Thoracic aorta (tissue), 2 donors: Measurements from ENCODE around the gene SPATA32. TPM values are rescaled to one million over a fixed set of nuclear protein-coding genes. Genes with fewer than 3 reads are reported as not detected.

ENCODE experiments used
- ATAC-seq: fragments of 150-250 bp; one replicate; pipeline ENCODE4 v1.8.0; 2017; ENCODE audit warnings: low read depth; ENCODE audit not compliant: insufficient number of reproducible peaks, low FRiP score
- DNase-seq: peaks from one replicate; pipeline ENCODE4 v3.0.0-alpha.2; 2020; ENCODE audit warnings: low spot score
- H3K27ac ChIP-seq, 2 donors: fragments of 200-600 bp; sonication (generic); 1 replicate in 1 of 2; 2 replicates in 1 of 2; pipeline ENCODE4 v1.5.1; 2016; ENCODE audit warnings: mild to moderate bottlenecking in 2 of 2, moderate library complexity in 2 of 2
- H3K27me3 ChIP-seq: fragments of 200-600 bp; sonication (generic); replicated peaks from 2 replicates; pipeline ENCODE4 v1.6.0; 2016; ENCODE audit warnings: mild to moderate bottlenecking; ENCODE audit not compliant: insufficient read depth
- H3K36me3 ChIP-seq: fragments of 200-600 bp; sonication (generic); one replicate; pipeline ENCODE4 v1.5.1; 2016
- H3K4me1 ChIP-seq, 2 donors: fragments of 200-600 bp; sonication (generic); 1 replicate in 1 of 2; 2 replicates in 1 of 2; pipeline versions ENCODE4 v1.5.1 to v1.6.0; 2016; ENCODE audit warnings: low read depth in 2 of 2, mild to moderate bottlenecking in 1 of 2; ENCODE audit not compliant: control insufficient read depth in 1 of 2
- H3K4me3 ChIP-seq: fragments of 200-600 bp; sonication (generic); 2 replicates; pipeline ENCODE4 v1.5.1; 2016; ENCODE audit warnings: mild to moderate bottlenecking
- H3K9me3 ChIP-seq: fragments of 200-600 bp; sonication (generic); 2 replicates; pipeline ENCODE4 v1.5.1; 2016
- total RNA-seq, 2 donors: library from RNA; depleted of rRNA; stranded (reverse); fragments of >200 nt; gene quantifications; one replicate each; pipeline versions ENCODE4 v1.1.0 to v1.2.3, GENCODE V29; 2016
- TF ChIP-seq, protein P1 (sequence below): fragments of 200-600 bp; sonication (generic); IDR thresholded peaks from one replicate; pipeline ENCODE4 v1.5.1; 2019; ENCODE audit warnings: antibody characterized with exemption

The SPATA32 gene
- total RNA-seq, 2 donors from 2014 or later = not detected

GRCh38 chr17:45292696-45293412 lies 31.0 kb upstream of the SPATA32 start:
- DNase-seq (no peak), ATAC-seq (no peak)
- H3K36me3 ChIP-seq = no peaks in the 10 kb centered on the region
- TF ChIP-seq, protein P1, sequence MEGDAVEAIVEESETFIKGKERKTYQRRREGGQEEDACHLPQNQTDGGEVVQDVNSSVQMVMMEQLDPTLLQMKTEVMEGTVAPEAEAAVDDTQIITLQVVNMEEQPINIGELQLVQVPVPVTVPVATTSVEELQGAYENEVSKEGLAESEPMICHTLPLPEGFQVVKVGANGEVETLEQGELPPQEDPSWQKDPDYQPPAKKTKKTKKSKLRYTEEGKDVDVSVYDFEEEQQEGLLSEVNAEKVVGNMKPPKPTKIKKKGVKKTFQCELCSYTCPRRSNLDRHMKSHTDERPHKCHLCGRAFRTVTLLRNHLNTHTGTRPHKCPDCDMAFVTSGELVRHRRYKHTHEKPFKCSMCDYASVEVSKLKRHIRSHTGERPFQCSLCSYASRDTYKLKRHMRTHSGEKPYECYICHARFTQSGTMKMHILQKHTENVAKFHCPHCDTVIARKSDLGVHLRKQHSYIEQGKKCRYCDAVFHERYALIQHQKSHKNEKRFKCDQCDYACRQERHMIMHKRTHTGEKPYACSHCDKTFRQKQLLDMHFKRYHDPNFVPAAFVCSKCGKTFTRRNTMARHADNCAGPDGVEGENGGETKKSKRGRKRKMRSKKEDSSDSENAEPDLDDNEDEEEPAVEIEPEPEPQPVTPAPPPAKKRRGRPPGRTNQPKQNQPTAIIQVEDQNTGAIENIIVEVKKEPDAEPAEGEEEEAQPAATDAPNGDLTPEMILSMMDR = no peak
- H3K27ac ChIP-seq = peak overlapping the region; percentile 65 to 89
- no peaks in the 10 kb centered on the region for H3K9me3 ChIP-seq
- H3K27me3 ChIP-seq = no peaks in the 10 kb centered on the region
- H3K4me3 ChIP-seq = no peak overlapping the region
- H3K4me1 ChIP-seq = peaks cover 57 to 95% of the 10 kb centered on the region in 2 donors

DNA sequence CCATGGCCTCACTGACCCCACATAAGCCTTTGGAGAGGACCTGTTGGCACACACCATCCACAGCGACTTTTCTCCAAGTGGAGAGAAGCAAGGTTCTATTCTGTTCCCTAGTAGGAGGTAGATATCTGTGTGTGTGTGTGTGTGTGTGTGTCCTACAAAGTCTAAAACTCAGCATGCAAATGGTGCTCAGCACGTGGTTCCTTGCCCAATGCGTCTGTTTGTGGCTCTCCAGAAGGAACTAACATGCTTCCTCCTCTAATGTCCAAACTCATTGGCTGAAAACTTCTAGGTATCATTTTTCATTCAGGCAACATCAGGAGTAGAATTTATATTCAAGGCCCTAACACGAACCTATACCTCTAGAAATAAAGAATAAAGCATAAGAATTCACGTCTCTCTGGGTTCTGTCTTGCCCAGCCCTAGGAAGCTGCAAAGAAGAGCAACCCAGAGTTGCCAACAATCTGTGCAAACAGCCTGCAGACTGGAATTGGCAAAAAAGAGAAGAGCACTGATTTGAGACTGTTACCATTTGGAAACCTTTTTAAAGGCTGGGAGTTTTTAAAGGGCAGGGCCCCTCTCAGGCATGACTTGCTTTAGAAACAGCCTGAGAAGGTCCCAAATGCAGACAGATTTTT lies 29.4 kb upstream of the SPATA32 start:
- DNase-seq (no peak), ATAC-seq (no peak)
- H3K9me3 ChIP-seq = no peaks in the 10 kb centered on the region
- H3K27ac ChIP-seq = peak overlapping the region in 1 of 2 donors; percentile 16
- no peaks in the 10 kb centered on the region for H3K36me3 ChIP-seq
- H3K27me3 ChIP-seq = no peaks in the 10 kb centered on the region
- H3K4me3 ChIP-seq = no peak overlapping the region
- peaks cover 52 to 88% of the 10 kb centered on the region in 2 donors for H3K4me1 ChIP-seq
- TF ChIP-seq, protein P1 = no peak

GRCh38 chr17:45290269-45290765 lies 28.4 kb upstream of the SPATA32 start:
- no peaks in the 10 kb centered on the region for H3K9me3 ChIP-seq
- no peaks in the 10 kb centered on the region for H3K36me3 ChIP-seq
- H3K4me1 ChIP-seq = peaks cover 44 to 78% of the 10 kb centered on the region in 2 donors
- H3K4me3 ChIP-seq = no peak overlapping the region
- DNase-seq (no peak), ATAC-seq (no peak)
- H3K27ac ChIP-seq = no peak overlapping the region
- TF ChIP-seq, protein P1 = no peak
- H3K27me3 ChIP-seq = no peaks in the 10 kb centered on the region

DNA sequence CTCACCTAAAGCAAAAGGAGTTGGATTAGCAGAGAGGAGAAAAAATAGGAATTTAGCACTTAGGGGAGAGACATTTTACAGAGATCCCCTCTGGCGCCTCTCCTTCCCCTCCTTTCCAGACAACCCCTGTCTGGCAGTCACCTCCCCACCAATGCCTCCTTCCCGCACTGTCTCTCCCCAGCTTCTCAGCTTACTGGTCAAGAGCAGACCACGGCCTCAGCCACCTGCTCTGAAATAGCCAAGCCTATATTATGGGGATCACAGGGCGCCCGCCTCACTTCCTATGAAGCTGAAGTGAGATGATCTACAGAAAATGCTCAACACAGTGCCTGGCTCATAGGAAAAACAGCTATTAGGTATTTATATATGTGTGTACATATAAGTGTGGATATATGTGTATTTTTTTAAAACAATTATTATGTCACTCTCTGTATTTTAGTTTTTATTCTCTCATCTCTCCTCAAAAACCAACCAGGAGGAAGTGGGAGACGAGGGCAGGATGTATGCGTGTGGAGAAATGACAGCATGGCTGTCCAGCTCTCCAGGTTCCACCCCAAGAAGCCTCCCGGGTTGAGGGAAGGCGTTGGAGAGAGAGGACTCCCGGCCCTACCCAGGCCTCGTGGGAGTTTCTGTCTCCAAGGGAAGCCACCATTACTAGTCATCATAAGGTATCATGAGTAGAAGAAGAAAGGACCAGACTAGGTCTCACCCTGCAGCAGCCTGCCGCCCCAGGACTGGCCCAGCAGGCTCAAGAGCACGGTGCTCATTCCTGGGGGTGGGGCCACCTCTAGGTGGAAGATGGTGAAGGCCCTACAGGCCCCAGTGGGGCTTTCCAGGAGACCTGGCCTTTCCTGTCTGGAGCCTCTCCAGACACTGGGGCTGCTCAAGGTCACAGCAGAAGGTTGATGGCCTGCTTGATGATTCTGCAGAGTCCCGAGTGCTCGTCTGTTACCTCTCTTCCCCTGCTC lies 27.7 kb upstream of the SPATA32 start:
- TF ChIP-seq, protein P1 = no peak
- DNase-seq (no peak), ATAC-seq (no peak)
- Histone ChIP-seq H3K36me3 (no peaks in the 10 kb centered on the region), H3K4me3 (no peak overlapping the region), H3K27me3 (no peaks in the 10 kb centered on the region), H3K4me1 (peaks cover 37 to 71% of the 10 kb centered on the region in 2 donors), H3K27ac (no peak overlapping the region), H3K9me3 (no peaks in the 10 kb centered on the region)
